Skeletal muscle satellite cell (primary cell): ENCODE results near the gene TLCD3B.

Source experiments
- H3K27me3 ChIP-seq: 2 replicates; pipeline ENCODE4 v1.7.0; 2013; ENCODE audit warnings: low read length; ENCODE audit not compliant: control insufficient read depth, insufficient read depth
- H3K36me3 ChIP-seq: 2 replicates; pipeline ENCODE4 v1.7.0; 2013; ENCODE audit warnings: mild to moderate bottlenecking, control low read depth, low read length; ENCODE audit not compliant: insufficient read depth
- H3K4me1 ChIP-seq: 2 replicates; pipeline ENCODE4 v1.7.0; 2013; ENCODE audit warnings: low read length; ENCODE audit not compliant: control insufficient read depth, insufficient read depth
- H3K4me2 ChIP-seq: 2 replicates; pipeline ENCODE4 v1.7.0; 2013; ENCODE audit warnings: mild to moderate bottlenecking, low read length
- H3K4me3 ChIP-seq: 2 replicates; pipeline ENCODE4 v1.7.0; 2013; ENCODE audit warnings: low read length
- H3K9ac ChIP-seq: 2 replicates; pipeline ENCODE4 v1.7.0; 2013; ENCODE audit warnings: mild to moderate bottlenecking, low read depth, low read length, moderate library complexity
- H3K9me3 ChIP-seq: replicated peaks from 2 replicates; pipeline ENCODE4 v1.7.0; 2013; ENCODE audit warnings: mild to moderate bottlenecking, control low read depth, low read length

The TLCD3B gene

DNA sequence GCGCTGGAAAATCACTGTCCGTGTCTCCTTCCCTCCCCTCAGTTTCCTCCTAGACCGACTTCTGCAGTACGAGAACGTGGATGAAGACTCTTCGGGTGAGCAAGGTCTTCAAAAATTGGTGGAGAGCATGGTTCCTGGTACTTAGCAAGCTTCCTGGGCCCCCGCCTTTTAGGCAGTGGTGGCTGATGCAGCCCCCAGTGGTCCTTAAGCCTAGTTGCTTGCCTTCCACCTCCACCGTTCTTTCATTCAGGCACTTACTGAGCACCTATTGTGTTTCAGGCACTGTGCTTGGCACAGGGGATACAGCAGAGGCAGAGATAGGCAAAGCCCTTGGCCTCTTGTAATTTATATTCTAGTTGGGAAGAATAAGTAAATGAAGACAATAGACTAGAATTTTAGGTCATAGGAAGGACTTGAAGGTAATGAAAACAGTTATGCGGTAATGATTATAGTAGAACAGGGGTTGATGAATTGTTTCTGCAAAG, 34.3 kb downstream of the TLCD3B start:
- Histone ChIP-seq H3K27me3 (no peaks in the 10 kb centered on the region), H3K36me3 (peaks cover 37% of the 10 kb centered on the region), H3K4me2 (peak overlapping the region; percentile 88), H3K4me3 (peak overlapping the region; percentile 78), H3K9ac (peak overlapping the region; percentile 84), H3K4me1 (peaks cover 20% of the 10 kb centered on the region), H3K9me3 (no peaks in the 10 kb centered on the region)

DNA sequence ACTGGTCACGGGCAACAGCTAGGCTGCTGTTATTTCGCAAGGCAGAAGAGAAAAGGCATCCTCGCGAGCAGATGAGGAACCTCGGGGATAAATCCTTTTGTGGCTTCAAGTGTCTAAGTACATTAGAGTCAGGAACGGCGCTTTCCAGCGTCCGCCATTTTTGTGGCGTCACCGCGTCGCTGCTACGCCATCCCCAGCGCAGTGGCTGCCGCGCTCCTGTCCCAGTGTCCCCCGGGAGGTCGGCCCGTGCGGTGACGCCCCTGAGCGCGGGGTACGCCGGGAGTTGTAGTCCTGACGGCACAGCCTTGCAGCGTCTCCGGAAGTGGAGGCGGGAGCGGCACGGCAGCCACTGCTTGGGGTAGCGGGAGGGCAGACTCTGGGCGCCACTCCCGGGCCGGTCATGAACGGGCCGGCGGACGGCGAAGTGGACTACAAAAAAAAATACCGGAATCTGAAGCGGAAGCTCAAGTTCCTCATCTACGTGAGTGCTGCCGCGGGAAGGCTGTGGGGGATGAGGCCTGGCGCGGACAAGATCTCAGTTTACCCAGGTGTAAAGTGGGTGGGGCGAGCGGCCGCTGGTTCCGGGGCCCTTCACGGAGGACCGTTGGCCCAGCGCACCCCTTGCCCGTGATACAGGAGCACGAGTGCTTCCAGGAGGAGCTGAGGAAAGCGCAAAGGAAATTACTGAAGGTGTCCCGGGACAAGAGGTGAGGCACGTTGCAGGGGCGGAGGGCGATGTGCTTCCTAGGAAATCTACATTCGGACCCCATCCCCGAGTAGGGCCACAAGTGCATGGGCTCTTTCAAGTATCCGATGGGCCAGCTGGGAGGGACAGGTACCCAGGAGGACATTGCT, 34.9 kb downstream of the TLCD3B start, which contains the start of gene INO80E:
Gene INO80E, plus strand, starts transcription at position 331 of the 855 bp plus-strand sequence. Its CDS starts 70 bp downstream, at position 401.
- Histone ChIP-seq H3K4me2 (peak within 1 kb of the TSS; percentile 88), H3K4me3 (peak within 1 kb of the TSS; percentile 78), H3K4me1 (peaks cover 20% of the 10 kb centered on the region), H3K9me3 (no peaks in the 10 kb centered on the region), H3K36me3 (peaks cover 38% of the 10 kb centered on the region), H3K27me3 (no peaks in the 10 kb centered on the region), H3K9ac (peak within 1 kb of the TSS; percentile 84)

DNA sequence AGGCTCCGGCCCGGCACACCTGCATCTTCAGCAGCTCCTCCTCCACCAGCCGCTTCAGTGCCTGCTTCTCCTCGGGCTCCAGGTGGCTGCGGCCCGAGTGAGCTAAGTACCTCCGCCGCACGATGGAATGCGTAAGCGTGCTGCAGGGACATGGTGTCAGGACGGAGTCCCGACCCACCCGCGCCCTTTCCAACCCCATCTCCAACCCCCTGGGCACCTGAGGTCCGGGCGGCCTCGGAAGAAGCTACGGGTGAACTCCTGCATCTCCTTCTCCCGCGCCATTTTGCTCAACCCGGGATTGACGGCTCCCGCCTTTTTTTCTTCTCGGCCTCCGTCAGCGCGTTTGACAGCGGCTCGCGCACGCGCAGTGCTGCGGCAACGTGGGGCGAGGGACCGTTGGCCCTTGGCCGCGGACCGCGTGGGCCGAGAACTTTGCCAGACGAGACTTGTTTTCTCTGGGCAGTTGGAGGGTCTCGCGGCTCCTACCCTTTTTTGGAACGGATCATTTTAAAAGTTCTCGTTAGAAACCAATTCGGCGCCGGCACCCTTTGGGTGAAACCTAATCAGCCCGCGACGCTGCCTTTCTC, 35.7 kb downstream of the TLCD3B start, which contains the start of gene HIRIP3:
Gene HIRIP3, minus strand, starts transcription at position 294 of the 587 bp plus-strand sequence. Its CDS starts 12 bp downstream, at position 282.
- Histone ChIP-seq H3K4me1 (peaks cover 20% of the 10 kb centered on the region), H3K4me3 (peak within 1 kb of the TSS; percentile 78), H3K9me3 (no peaks in the 10 kb centered on the region), H3K9ac (peak within 1 kb of the TSS; percentile 84), H3K4me2 (peak within 1 kb of the TSS; percentile 88), H3K27me3 (no peaks in the 10 kb centered on the region), H3K36me3 (peaks cover 38% of the 10 kb centered on the region)

DNA sequence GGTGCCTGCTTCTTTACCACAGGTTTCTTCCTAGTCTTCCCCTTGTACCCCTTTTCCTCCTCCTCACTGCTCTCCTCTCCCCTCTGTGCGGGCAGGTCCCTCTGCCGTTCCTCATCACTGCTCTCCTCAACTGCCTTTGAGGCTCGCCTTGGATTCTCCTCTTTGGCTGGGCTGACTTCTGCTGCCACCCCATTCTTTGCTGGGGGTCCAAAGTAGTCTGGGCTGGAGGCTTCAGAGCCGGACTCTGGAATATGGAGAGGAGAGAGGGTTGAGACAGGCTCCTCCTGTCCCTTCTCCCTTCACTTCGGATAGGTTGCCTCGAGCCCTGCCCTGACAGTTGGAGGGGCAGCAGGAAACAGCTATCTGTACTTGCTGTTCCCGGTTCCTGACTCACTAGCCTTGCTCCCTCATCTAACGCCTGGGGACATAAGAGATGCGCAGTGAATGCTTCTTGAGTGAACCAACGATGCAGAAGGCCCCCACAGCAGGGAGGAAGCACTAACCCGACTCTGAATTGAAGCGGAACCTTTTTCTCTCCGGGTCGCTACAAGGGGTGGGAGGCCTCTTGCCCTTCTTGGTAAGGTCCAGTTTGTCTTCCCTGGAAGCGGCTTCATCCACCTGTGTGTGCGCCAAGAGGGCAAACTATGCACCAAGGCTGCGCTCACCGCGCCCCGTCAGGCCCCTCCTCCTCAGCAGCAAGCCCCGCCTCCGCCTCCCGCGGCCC, 36.3 kb downstream of the TLCD3B start:
- H3K27me3 ChIP-seq = no peaks in the 10 kb centered on the region
- peaks cover 40% of the 10 kb centered on the region for H3K36me3 ChIP-seq
- peak overlapping the region; percentile 84 for H3K9ac ChIP-seq
- peak overlapping the region; percentile 88 for H3K4me2 ChIP-seq
- H3K9me3 ChIP-seq = no peaks in the 10 kb centered on the region
- H3K4me3 ChIP-seq = peak overlapping the region; percentile 78
- H3K4me1 ChIP-seq = peaks cover 20% of the 10 kb centered on the region

DNA sequence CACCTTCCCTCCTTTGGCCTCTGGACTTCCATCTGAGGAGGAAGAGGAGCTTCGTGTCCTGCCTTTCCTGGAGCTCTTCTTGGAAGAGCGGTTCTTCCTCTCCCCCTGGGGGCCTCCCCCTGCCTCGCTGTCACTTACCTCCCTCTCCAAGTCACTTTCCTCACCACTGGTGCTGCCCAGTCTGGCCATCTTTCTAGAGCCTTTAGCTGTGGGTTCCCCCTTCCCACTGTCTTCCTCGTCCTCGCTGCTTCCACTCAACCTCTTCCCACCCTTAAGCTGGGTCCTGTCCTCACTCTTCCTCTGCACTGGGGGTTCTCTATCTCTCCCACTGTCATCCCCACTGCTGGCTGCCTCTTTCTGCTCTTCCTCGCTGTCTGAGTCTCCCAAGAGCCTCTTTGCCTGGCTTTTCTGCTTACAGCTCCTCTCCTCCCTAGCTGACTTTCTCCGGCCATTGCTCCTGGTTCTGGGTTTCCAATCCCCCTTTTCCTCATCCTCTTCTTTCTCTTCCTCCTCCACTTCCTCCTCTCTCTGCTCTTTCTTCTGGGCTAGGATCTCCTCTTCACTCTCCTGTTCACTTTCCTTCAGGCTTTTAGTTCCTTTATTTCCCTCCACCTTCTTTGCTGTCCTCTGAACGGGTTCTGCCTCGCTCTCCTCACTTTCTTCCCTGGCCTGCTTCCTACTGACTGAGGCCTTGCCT, 37.0 kb downstream of the TLCD3B start:
- Histone ChIP-seq H3K27me3 (no peaks in the 10 kb centered on the region), H3K4me1 (peaks cover 20% of the 10 kb centered on the region), H3K36me3 (peaks cover 41% of the 10 kb centered on the region), H3K4me2 (peak overlapping the region; percentile 88), H3K9ac (peak overlapping the region; percentile 84), H3K9me3 (no peaks in the 10 kb centered on the region), H3K4me3 (no peak overlapping the region)

DNA sequence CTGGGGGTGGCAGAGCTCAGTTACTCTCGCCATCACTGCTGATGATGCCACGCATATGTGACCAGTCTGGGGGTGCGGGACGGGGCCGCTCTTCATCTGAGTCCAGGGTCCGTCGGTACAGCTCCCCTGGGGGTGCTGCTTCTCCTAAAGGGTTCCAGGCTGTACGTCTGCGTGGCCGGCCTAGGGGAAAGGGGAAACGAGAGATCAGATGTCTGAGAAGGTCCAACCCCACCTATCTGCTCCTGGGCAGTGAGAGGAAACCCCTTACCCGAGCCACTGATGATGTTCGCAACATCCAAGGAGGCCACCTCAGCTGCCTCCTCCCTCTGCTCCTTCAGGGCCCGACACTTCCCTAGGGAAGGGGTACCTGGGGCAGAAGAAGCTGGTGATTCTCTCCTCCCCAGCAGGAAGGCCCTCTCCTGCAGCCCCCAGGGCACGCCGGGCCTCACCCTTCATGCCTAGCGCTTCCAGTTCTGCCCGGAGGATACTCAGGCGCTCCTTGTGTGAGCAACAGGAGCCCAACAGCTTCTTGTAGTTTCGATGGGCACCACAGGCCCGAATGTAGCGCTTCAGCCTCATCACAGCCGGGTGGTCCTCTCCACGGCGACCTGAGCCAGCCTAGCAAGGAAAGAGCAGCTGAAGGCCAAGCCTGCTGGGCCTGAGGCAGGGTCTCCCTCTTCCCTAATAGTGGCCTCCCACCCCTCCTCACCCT, 37.7 kb downstream of the TLCD3B start:
- Histone ChIP-seq H3K9ac (no peak overlapping the region), H3K4me3 (no peak overlapping the region), H3K36me3 (peaks cover 48% of the 10 kb centered on the region), H3K4me2 (no peak overlapping the region), H3K27me3 (no peaks in the 10 kb centered on the region), H3K4me1 (peaks cover 20% of the 10 kb centered on the region), H3K9me3 (no peaks in the 10 kb centered on the region)

DNA sequence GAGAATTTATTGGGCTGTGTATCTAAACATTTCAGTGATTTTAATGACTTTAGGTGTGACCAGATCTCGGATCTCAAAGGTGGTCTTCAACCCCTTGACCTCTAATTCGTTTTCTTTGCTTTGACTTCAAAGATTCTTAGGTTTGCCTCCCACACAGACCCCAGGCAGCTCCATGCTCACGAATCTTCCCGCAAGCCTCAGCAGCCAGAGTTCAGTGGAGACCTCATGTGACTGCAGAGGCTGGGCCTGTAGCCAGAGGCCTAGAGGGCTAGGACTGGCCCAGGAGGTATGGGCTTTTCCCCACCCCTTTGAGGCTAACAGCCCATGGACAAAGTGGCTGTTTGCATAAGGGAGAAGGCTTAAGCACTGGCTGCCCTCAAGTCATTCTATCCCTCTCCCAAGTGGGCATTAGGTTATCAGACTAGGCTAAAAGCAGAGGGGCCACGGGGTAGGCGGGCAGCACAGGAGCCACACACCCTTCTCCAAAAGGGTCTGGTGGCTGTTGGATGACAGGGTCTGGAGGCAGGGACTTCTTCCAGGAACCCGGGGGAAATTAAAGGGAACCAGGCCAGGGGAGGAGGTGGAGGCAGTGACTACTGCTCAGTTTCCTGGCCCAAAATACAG, 38.6 kb downstream of the TLCD3B start:
- no peak overlapping the region for H3K9ac ChIP-seq
- H3K4me2 ChIP-seq = no peak overlapping the region
- H3K9me3 ChIP-seq = no peaks in the 10 kb centered on the region
- peaks cover 53% of the 10 kb centered on the region for H3K36me3 ChIP-seq
- no peak overlapping the region for H3K4me3 ChIP-seq
- H3K4me1 ChIP-seq = peaks cover 20% of the 10 kb centered on the region
- no peaks in the 10 kb centered on the region for H3K27me3 ChIP-seq

DNA sequence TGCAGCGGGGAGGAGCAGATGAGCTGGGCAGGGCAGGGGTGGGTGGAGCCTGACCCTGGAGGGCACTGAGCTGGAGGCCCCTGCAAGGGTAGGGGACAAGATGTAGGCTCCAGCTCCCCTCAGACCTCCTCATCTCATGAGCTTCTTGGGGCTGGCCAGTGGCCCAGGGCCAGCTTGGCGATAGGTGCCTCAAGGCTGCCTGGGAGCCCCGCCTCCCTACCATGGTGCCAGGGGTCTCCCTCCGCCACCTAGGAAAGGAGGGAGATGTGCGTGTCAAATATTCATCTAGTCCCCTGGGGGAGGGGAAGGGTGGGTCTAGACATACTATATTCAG, 39.5 kb downstream of the TLCD3B start:
- Histone ChIP-seq H3K9ac (no peak overlapping the region), H3K4me2 (no peak overlapping the region), H3K4me1 (peaks cover 14% of the 10 kb centered on the region), H3K27me3 (no peaks in the 10 kb centered on the region), H3K4me3 (no peak overlapping the region), H3K9me3 (no peaks in the 10 kb centered on the region), H3K36me3 (peaks cover 62% of the 10 kb centered on the region)

DNA sequence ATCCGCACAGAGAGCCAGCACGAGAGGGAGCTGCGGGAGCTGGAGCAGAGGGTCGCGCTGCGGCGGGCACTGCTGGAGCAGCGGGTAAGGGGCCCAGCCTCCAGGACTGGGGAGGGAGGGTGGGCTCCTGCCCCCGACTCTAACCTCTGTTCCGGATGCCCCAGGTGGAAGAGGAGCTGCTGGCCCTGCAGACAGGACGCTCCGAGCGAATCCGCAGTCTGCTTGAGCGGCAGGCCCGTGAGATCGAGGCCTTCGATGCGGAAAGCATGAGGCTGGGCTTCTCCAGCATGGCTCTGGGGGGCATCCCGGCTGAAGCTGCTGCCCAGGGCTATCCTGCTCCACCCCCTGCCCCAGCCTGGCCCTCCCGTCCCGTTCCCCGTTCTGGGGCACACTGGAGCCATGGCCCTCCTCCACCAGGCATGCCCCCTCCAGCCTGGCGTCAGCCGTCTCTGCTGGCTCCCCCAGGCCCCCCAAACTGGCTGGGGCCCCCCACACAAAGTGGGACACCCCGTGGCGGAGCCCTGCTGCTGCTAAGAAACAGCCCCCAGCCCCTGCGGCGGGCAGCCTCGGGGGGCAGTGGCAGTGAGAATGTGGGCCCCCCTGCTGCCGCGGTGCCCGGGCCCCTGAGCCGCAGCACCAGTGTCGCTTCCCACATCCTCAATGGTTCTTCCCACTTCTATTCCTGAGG, 40.0 kb downstream of the TLCD3B start:
- Histone ChIP-seq H3K4me3 (no peak overlapping the region), H3K36me3 (peaks cover 67% of the 10 kb centered on the region), H3K4me1 (peaks cover 14% of the 10 kb centered on the region), H3K9ac (no peak overlapping the region), H3K4me2 (no peak overlapping the region), H3K9me3 (no peaks in the 10 kb centered on the region), H3K27me3 (no peaks in the 10 kb centered on the region)

DNA sequence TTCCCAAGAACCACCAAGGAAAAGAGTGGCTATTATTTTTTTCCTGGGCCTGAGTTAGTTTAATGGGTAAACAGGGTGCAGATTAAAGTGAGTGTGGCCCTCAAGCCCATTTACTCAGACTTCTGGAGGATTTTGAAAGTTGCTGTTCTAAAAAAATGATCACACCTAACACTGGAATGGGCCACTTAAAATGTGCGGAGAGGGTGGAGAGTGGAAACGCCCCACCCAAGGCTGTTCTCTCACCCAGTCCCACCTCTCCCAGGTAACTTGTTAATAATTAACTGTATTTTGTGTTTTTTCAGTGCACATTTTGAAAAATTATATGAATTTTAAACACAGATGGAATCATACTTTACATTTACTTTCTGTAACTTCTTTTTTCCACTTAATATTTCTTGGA, 41.0 kb downstream of the TLCD3B start:
- no peak overlapping the region for H3K4me2 ChIP-seq
- H3K9me3 ChIP-seq = no peaks in the 10 kb centered on the region
- peaks cover 77% of the 10 kb centered on the region for H3K36me3 ChIP-seq
- no peak overlapping the region for H3K4me3 ChIP-seq
- H3K4me1 ChIP-seq = peaks cover 8% of the 10 kb centered on the region
- no peak overlapping the region for H3K9ac ChIP-seq
- no peaks in the 10 kb centered on the region for H3K27me3 ChIP-seq
